ENCODE data around the gene RAD51D.

Gene RAD51D

DNA sequence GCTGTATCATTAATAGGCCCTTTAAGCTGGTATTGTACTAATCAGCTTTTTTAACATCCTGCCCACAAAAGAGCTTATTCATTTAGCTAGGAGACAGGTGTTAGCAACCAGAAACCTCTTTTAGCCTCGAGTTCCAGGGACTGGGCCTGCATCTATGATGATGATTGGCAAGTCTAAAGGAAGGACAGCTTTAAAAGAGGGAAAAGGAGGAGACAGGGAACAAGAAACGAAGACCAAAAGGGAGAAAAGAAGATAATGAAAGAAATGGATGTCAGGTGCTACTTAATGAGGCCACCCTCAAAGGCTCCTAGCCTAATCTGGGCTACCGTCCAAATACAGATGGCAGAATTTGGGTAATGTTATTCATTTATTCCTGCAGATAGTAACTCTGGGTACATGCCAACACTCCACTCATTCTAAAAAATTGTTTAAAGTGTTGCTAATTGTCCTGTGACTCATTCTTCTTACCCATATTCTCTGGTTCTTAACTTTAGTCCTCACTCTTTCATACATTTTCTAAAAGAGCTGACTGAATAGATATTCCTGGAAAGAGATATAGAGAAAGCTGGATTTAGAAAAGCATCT, 37.5 kb downstream of the RAD51D start:
- Histone ChIP-seq H2BK5ac (ENCODE audit: low read length) (no peak overlapping the region), H3K4me1 (ENCODE audit: control insufficient read depth in 2 of 2, insufficient read depth in 1 of 2, low read depth in 1 of 2, low read length in 2 of 2) (peaks cover 0 to 4% of the 10 kb centered on the region in 2 donors), H3K27me3 (ENCODE audit: control insufficient read depth in 3 of 3, insufficient read depth in 3 of 3, low read depth in 1 of 3, low read length in 3 of 3) (no peaks in the 10 kb centered on the region), H2AFZ (ENCODE audit: low read length) (no peak overlapping the region), H3K27ac (replicated peaks; ENCODE audit: low read length) (no peak overlapping the region), H3K4me3 (ENCODE audit: low read length in 2 of 2) (no peak overlapping the region), H3K23ac (ENCODE audit: low read depth, low read length, poor library complexity) (no peak overlapping the region), H3K9ac (ENCODE audit: low read depth, low read length, poor library complexity) (no peak overlapping the region), H2BK120ac (ENCODE audit: low read depth, low read length) (no peak overlapping the region), H3K79me1 (ENCODE audit: low read depth, low read length) (no peaks in the 10 kb centered on the region), H3K9me3 (replicated peaks in 1 of 2; ENCODE audit: control insufficient read depth in 2 of 2, insufficient read depth in 1 of 2, low read depth in 1 of 2, low read length in 2 of 2) (no peaks in the 10 kb centered on the region), H3K14ac (ENCODE audit: low read length) (no peak overlapping the region), H3K18ac (ENCODE audit: low read length) (no peak overlapping the region), H4K8ac (ENCODE audit: low read depth, low read length) (no peak overlapping the region), H3K36me3 (replicated peaks in 1 of 2; ENCODE audit: control insufficient read depth in 2 of 2, insufficient read depth in 2 of 2, low read length in 2 of 2) (no peaks in the 10 kb centered on the region), H3K4me2 (ENCODE audit: insufficient read depth, low read length, poor library complexity, severe bottlenecking) (no peak overlapping the region), H4K91ac (ENCODE audit: low read depth, low read length, poor library complexity) (no peak overlapping the region), H3K4ac (ENCODE audit: low read length) (no peak overlapping the region), H2BK15ac (ENCODE audit: low read length) (no peak overlapping the region), H2AK5ac (ENCODE audit: low read depth, low read length) (no peak overlapping the region), H2BK12ac (ENCODE audit: low read length) (no peak overlapping the region)
- no CpG with 5 or more reads among the region's 3 CpGs for WGBS, 2 donors (ENCODE audit: extremely low coverage in 2 of 2, insufficient read length in 2 of 2, insufficient replicate concordance in 1 of 2)
- DNase-seq (ENCODE audit: low spot score) = no peak

DNA sequence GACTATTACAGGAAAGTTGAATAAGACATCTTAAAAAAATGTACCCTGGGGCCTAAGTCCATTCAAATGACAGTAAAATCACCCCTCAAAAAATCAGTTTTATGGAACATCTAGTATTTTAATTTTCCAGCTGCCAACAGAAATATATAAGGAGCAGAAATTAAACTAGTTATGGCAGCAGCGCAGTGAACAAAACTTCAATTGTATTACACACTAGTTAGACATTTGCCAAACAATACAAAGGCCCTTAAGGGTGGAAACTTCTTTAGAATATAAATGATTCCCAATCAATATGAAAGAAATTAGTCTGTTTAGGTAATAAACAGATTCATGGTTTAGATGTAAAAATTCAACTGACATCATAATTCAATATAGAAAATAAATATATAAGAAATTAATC, 38.0 kb downstream of the RAD51D start:
- no peak overlapping the region for H3K4me3 ChIP-seq (ENCODE audit: low read length in 2 of 2)
- no peak for DNase-seq (ENCODE audit: low spot score)
- H3K4me1 ChIP-seq (ENCODE audit: control insufficient read depth in 2 of 2, insufficient read depth in 1 of 2, low read depth in 1 of 2, low read length in 2 of 2) = peaks cover 0 to 4% of the 10 kb centered on the region in 2 donors
- H3K23ac ChIP-seq (ENCODE audit: low read depth, low read length, poor library complexity) = no peak overlapping the region
- H3K4me2 ChIP-seq (ENCODE audit: insufficient read depth, low read length, poor library complexity, severe bottlenecking) = no peak overlapping the region
- H3K36me3 ChIP-seq (replicated peaks in 1 of 2; ENCODE audit: control insufficient read depth in 2 of 2, insufficient read depth in 2 of 2, low read length in 2 of 2) = no peaks in the 10 kb centered on the region
- H3K4ac ChIP-seq (ENCODE audit: low read length) = no peak overlapping the region
- no peak overlapping the region for H2BK5ac ChIP-seq (ENCODE audit: low read length)
- no peak overlapping the region for H3K9ac ChIP-seq (ENCODE audit: low read depth, low read length, poor library complexity)
- no peak overlapping the region for H3K27ac ChIP-seq (replicated peaks; ENCODE audit: low read length)
- H3K27me3 ChIP-seq (ENCODE audit: control insufficient read depth in 3 of 3, insufficient read depth in 3 of 3, low read depth in 1 of 3, low read length in 3 of 3) = no peaks in the 10 kb centered on the region
- no peaks in the 10 kb centered on the region for H3K79me1 ChIP-seq (ENCODE audit: low read depth, low read length)
- no peak overlapping the region for H4K8ac ChIP-seq (ENCODE audit: low read depth, low read length)
- no peak overlapping the region for H2AK5ac ChIP-seq (ENCODE audit: low read depth, low read length)
- no peak overlapping the region for H4K91ac ChIP-seq (ENCODE audit: low read depth, low read length, poor library complexity)
- no peaks in the 10 kb centered on the region for H3K9me3 ChIP-seq (replicated peaks in 1 of 2; ENCODE audit: control insufficient read depth in 2 of 2, insufficient read depth in 1 of 2, low read depth in 1 of 2, low read length in 2 of 2)
- no peak overlapping the region for H3K18ac ChIP-seq (ENCODE audit: low read length)
- H2AFZ ChIP-seq (ENCODE audit: low read length) = no peak overlapping the region
- no peak overlapping the region for H2BK15ac ChIP-seq (ENCODE audit: low read length)
- H2BK120ac ChIP-seq (ENCODE audit: low read depth, low read length) = no peak overlapping the region
- H3K14ac ChIP-seq (ENCODE audit: low read length) = no peak overlapping the region
- H2BK12ac ChIP-seq (ENCODE audit: low read length) = no peak overlapping the region
- no CpG with 5 or more reads among the region's 1 CpG for WGBS, 2 donors (ENCODE audit: extremely low coverage in 2 of 2, insufficient read length in 2 of 2, insufficient replicate concordance in 1 of 2)

DNA sequence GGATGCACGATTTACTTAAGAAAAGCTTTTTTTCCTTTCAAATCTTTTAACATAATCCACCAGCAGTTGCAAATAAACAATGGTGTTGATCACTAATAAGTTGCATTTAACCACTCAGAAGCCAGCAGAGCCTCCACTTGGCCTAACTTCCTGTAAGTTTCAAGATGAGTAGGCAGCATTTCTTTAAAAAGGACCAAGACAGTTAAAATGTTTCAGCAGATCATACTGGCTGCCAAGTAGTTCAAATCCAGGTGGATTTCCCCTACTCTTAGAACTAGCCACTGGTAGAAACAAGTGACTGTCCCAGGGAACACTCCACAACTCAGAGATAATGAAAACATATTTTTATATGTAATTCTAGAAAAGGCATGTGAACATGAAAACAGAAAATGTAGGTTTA, 39.1 kb downstream of the RAD51D start:
- Histone ChIP-seq H4K91ac (ENCODE audit: low read depth, low read length, poor library complexity) (no peak overlapping the region), H2BK15ac (ENCODE audit: low read length) (no peak overlapping the region), H4K8ac (ENCODE audit: low read depth, low read length) (no peak overlapping the region), H3K9me3 (replicated peaks in 1 of 2; ENCODE audit: control insufficient read depth in 2 of 2, insufficient read depth in 1 of 2, low read depth in 1 of 2, low read length in 2 of 2) (no peaks in the 10 kb centered on the region), H3K18ac (ENCODE audit: low read length) (no peak overlapping the region), H2BK120ac (ENCODE audit: low read depth, low read length) (no peak overlapping the region), H3K23ac (ENCODE audit: low read depth, low read length, poor library complexity) (no peak overlapping the region), H2AK5ac (ENCODE audit: low read depth, low read length) (no peak overlapping the region), H3K4me2 (ENCODE audit: insufficient read depth, low read length, poor library complexity, severe bottlenecking) (no peak overlapping the region), H3K36me3 (replicated peaks in 1 of 2; ENCODE audit: control insufficient read depth in 2 of 2, insufficient read depth in 2 of 2, low read length in 2 of 2) (no peaks in the 10 kb centered on the region), H3K4me1 (ENCODE audit: control insufficient read depth in 2 of 2, insufficient read depth in 1 of 2, low read depth in 1 of 2, low read length in 2 of 2) (peaks cover 0 to 4% of the 10 kb centered on the region in 2 donors), H3K9ac (ENCODE audit: low read depth, low read length, poor library complexity) (no peak overlapping the region), H2BK5ac (ENCODE audit: low read length) (no peak overlapping the region), H3K27ac (replicated peaks; ENCODE audit: low read length) (no peak overlapping the region), H3K14ac (ENCODE audit: low read length) (no peak overlapping the region), H3K4me3 (ENCODE audit: low read length in 2 of 2) (no peak overlapping the region), H2BK12ac (ENCODE audit: low read length) (no peak overlapping the region), H3K4ac (ENCODE audit: low read length) (no peak overlapping the region), H3K27me3 (ENCODE audit: control insufficient read depth in 3 of 3, insufficient read depth in 3 of 3, low read depth in 1 of 3, low read length in 3 of 3) (no peaks in the 10 kb centered on the region), H3K79me1 (ENCODE audit: low read depth, low read length) (no peaks in the 10 kb centered on the region), H2AFZ (ENCODE audit: low read length) (no peak overlapping the region)
- no peak for DNase-seq (ENCODE audit: low spot score)
- no CpG with 5 or more reads among the region's 1 CpG for WGBS, 2 donors (ENCODE audit: extremely low coverage in 2 of 2, insufficient read length in 2 of 2, insufficient replicate concordance in 1 of 2)

DNA sequence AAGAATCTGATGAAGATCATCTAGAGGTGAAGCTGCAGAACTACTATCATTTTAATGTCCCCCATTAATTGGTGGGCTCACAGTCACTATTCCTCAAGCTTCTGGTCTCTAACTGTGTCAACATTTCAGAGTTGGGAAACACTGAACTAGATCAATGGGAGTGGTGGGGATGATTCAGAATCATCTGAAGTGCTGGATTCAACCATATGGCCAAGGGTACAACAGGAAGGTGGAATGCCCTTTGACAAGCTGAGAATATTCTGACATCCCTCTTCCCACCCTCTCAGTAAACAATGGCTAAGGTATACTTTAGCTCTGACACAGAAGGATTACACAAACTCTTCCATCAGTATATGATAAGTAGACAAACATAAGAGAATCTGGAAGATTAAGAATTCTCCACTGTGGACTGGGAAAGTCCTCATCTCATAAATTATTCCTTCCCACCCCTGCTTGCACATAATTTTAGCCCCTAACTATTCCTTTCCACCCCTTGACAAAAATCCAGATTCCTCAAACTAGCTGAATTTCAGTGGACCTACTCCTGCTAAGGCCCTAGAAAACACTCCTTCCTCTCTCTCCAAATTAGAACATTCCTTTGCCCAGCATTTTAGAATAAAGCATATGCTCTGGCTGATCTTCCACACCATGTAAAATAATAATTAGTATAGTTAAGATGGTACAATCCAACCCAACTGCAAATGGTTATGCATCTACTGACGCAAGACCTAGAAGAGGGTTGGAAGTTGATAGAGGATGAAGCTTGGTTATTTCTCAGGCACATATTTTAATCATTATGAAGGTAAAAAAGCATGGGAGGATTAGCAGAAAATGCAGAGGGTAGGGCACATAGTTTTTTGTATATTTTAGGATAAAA, 39.9 kb downstream of the RAD51D start:
- H3K79me1 ChIP-seq (ENCODE audit: low read depth, low read length) = no peaks in the 10 kb centered on the region
- H3K4me1 ChIP-seq (ENCODE audit: control insufficient read depth in 2 of 2, insufficient read depth in 1 of 2, low read depth in 1 of 2, low read length in 2 of 2) = peaks cover 0 to 9% of the 10 kb centered on the region in 2 donors
- H3K9me3 ChIP-seq (replicated peaks in 1 of 2; ENCODE audit: control insufficient read depth in 2 of 2, insufficient read depth in 1 of 2, low read depth in 1 of 2, low read length in 2 of 2) = no peaks in the 10 kb centered on the region
- H2BK12ac ChIP-seq (ENCODE audit: low read length) = no peak overlapping the region
- H2AK5ac ChIP-seq (ENCODE audit: low read depth, low read length) = no peak overlapping the region
- no peak overlapping the region for H2BK15ac ChIP-seq (ENCODE audit: low read length)
- H3K27me3 ChIP-seq (ENCODE audit: control insufficient read depth in 3 of 3, insufficient read depth in 3 of 3, low read depth in 1 of 3, low read length in 3 of 3) = no peaks in the 10 kb centered on the region
- no peak overlapping the region for H3K14ac ChIP-seq (ENCODE audit: low read length)
- no peak overlapping the region for H3K4ac ChIP-seq (ENCODE audit: low read length)
- no peak overlapping the region for H2BK120ac ChIP-seq (ENCODE audit: low read depth, low read length)
- H2AFZ ChIP-seq (ENCODE audit: low read length) = no peak overlapping the region
- no peak overlapping the region for H4K91ac ChIP-seq (ENCODE audit: low read depth, low read length, poor library complexity)
- H3K27ac ChIP-seq (replicated peaks; ENCODE audit: low read length) = no peak overlapping the region
- H4K8ac ChIP-seq (ENCODE audit: low read depth, low read length) = no peak overlapping the region
- H3K9ac ChIP-seq (ENCODE audit: low read depth, low read length, poor library complexity) = no peak overlapping the region
- H3K36me3 ChIP-seq (replicated peaks in 1 of 2; ENCODE audit: control insufficient read depth in 2 of 2, insufficient read depth in 2 of 2, low read length in 2 of 2) = no peaks in the 10 kb centered on the region
- no peak overlapping the region for H2BK5ac ChIP-seq (ENCODE audit: low read length)
- H3K4me2 ChIP-seq (ENCODE audit: insufficient read depth, low read length, poor library complexity, severe bottlenecking) = no peak overlapping the region
- WGBS, 2 donors (ENCODE audit: extremely low coverage in 2 of 2, insufficient read length in 2 of 2, insufficient replicate concordance in 1 of 2) = no CpG with 5 or more reads among the region's 1 CpG
- no peak overlapping the region for H3K23ac ChIP-seq (ENCODE audit: low read depth, low read length, poor library complexity)
- no peak for DNase-seq (ENCODE audit: low spot score)
- no peak overlapping the region for H3K18ac ChIP-seq (ENCODE audit: low read length)
- no peak overlapping the region for H3K4me3 ChIP-seq (ENCODE audit: low read length in 2 of 2)

Data from neuronal stem cell (in vitro differentiated cells).